AG09309 (cell line): ENCODE results near the gene ERV3-1.
"Not testable (repeated sequence)": the region's sequence is repeated elsewhere in the genome, so short reads cannot be mapped to it uniquely, and the experiment has no call there.

Experiments
- DNase-seq: peaks from one replicate; pipeline ENCODE4 v3.0.0-alpha.2; 2010; ENCODE audit warnings: low read depth
- H3K4me3 ChIP-seq: 2 replicates; pipeline ENCODE4 v1.5.1; 2011; ENCODE audit warnings: mild to moderate bottlenecking, low read depth, low read length, moderate library complexity; ENCODE audit not compliant: control insufficient read depth
- TF ChIP-seq, protein P1 (sequence below): IDR thresholded peaks from 2 replicates; pipeline ENCODE4 v1.5.1; 2011; ENCODE audit warnings: mild to moderate bottlenecking, low read depth, low read length, inconsistent platforms; ENCODE audit not compliant: insufficient read depth, control insufficient read depth; ENCODE audit errors: missing control alignments

ERV3-1 gene

GRCh38 chr7:64947252-64948000 is 59.1 kb downstream of the ERV3-1 start:
- H3K4me3 ChIP-seq: peak overlapping the region; percentile 13
- DNase-seq: no peak
- TF ChIP-seq, protein P1, sequence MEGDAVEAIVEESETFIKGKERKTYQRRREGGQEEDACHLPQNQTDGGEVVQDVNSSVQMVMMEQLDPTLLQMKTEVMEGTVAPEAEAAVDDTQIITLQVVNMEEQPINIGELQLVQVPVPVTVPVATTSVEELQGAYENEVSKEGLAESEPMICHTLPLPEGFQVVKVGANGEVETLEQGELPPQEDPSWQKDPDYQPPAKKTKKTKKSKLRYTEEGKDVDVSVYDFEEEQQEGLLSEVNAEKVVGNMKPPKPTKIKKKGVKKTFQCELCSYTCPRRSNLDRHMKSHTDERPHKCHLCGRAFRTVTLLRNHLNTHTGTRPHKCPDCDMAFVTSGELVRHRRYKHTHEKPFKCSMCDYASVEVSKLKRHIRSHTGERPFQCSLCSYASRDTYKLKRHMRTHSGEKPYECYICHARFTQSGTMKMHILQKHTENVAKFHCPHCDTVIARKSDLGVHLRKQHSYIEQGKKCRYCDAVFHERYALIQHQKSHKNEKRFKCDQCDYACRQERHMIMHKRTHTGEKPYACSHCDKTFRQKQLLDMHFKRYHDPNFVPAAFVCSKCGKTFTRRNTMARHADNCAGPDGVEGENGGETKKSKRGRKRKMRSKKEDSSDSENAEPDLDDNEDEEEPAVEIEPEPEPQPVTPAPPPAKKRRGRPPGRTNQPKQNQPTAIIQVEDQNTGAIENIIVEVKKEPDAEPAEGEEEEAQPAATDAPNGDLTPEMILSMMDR: no peak

- DNase-seq: no peak
- no peak overlapping the region for H3K4me3 ChIP-seq
- TF ChIP-seq, protein P1: peak; percentile 26
Measured at GRCh38 chr7:64946772-64947171, 59.7 kb downstream of the ERV3-1 start.

GRCh38 chr7:64945503-64946175 is 60.8 kb downstream of the ERV3-1 start:
- TF ChIP-seq, protein P1: no peak
- no peak overlapping the region for H3K4me3 ChIP-seq
- no peak for DNase-seq

- not testable (repeated sequence) for H3K4me3 ChIP-seq, DNase-seq
Measured at GRCh38 chr7:64944667-64945502, 61.6 kb downstream of the ERV3-1 start.
